Colon (tissue), 2 donors: ENCODE measurements around the gene TLE1.
"Not testable (repeated sequence)": the region's sequence is repeated elsewhere in the genome, so short reads cannot be mapped to it uniquely, and the experiment has no call there.

Source experiments
- FAIRE-seq: peaks from 2 replicates; lab custom pipeline; 2012; peaks lifted over from hg19 to GRCh38; lab: Jason Lieb, UNC
- donor health status: control.
- donor health status: control.

Gene TLE1

GRCh38 chr9:81599837-81600236 is 89.5 kb downstream of the TLE1 start:
- FAIRE-seq = no peak

GRCh38 chr9:81598811-81599210 is 90.5 kb downstream of the TLE1 start:
- FAIRE-seq = no peak

- FAIRE-seq = no peak
These were observed 91.2 kb downstream of the TLE1 start for GRCh38 chr9:81598123-81598497.

- FAIRE-seq = no peak
These were observed 91.8 kb downstream of the TLE1 start for GRCh38 chr9:81597419-81598122.

GRCh38 chr9:81596679-81597418 is 92.5 kb downstream of the TLE1 start:
- no peak for FAIRE-seq

GRCh38 chr9:81595887-81596543 is 93.3 kb downstream of the TLE1 start:
- no peak for FAIRE-seq

- not testable (repeated sequence) for FAIRE-seq
These were observed 94.1 kb downstream of the TLE1 start for GRCh38 chr9:81595293-81595692.

- FAIRE-seq = no peak
These were observed 94.9 kb downstream of the TLE1 start for GRCh38 chr9:81594415-81594814.

GRCh38 chr9:81592887-81593266 is 96.5 kb downstream of the TLE1 start:
- FAIRE-seq = no peak

GRCh38 chr9:81591791-81592190 is 97.6 kb downstream of the TLE1 start:
- FAIRE-seq = no peak

- FAIRE-seq = no peak
These were observed 98.7 kb downstream of the TLE1 start for GRCh38 chr9:81590688-81591087.

- no peak for FAIRE-seq
These were observed 99.5 kb downstream of the TLE1 start for GRCh38 chr9:81589819-81590218.

GRCh38 chr9:81589392-81589791 is 100.0 kb downstream of the TLE1 start:
- FAIRE-seq = no peak

GRCh38 chr9:81588148-81588871 is 101.0 kb downstream of the TLE1 start:
- no peak for FAIRE-seq

GRCh38 chr9:81586786-81587185 is 102.6 kb downstream of the TLE1 start:
- FAIRE-seq = no peak

GRCh38 chr9:81585191-81585763 is 104.1 kb downstream of the TLE1 start:
- no peak for FAIRE-seq

- no peak for FAIRE-seq
These were observed 105.2 kb downstream of the TLE1 start for GRCh38 chr9:81584099-81584498.

- FAIRE-seq = no peak
These were observed 107.4 kb downstream of the TLE1 start for GRCh38 chr9:81581986-81582385.

- no peak for FAIRE-seq
These were observed 110.0 kb downstream of the TLE1 start for GRCh38 chr9:81579381-81579780.

GRCh38 chr9:81578606-81579005 is 110.7 kb downstream of the TLE1 start:
- no peak for FAIRE-seq

GRCh38 chr9:81575956-81576355 is 113.4 kb downstream of the TLE1 start:
- no peak for FAIRE-seq

- FAIRE-seq = no peak
These were observed 114.9 kb downstream of the TLE1 start for GRCh38 chr9:81574405-81574804.
